ENCODE measurements around the gene MBD3L4.
A peak's percentile ranks its signal among the peaks of the same experiment; 100 is the strongest.
"Not testable (repeated sequence)": the region's sequence is repeated elsewhere in the genome, so short reads cannot be mapped to it uniquely, and the experiment has no call there.

The MBD3L4 gene

DNA sequence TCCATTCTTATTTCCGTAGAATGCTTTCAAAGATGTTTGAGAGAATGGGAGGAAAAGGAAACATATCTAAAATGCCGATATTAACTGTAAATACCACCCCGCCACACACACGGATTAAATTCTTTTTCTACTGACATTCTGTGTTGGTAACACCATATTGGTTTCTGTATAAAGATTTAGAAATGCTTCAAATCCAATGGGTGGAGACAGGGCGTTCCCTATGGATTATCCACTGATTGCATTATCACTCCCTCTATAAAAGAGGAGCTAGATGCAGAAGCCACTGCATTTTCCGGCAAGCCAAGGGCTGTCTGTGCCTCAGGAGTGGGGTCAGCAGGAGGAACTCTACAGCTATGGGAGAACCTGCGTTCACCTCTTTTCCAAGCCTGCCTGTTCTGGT is 9.0 kb upstream of the MBD3L4 start, which contains the start of gene MBD3L2:
MBD3L2 (plus strand) TSS at position 301 of the 400 bp plus-strand sequence; CDS start at position 354, 53 bp downstream.
- DNase-seq (ENCODE audit: low read depth): not testable (repeated sequence)

DNA sequence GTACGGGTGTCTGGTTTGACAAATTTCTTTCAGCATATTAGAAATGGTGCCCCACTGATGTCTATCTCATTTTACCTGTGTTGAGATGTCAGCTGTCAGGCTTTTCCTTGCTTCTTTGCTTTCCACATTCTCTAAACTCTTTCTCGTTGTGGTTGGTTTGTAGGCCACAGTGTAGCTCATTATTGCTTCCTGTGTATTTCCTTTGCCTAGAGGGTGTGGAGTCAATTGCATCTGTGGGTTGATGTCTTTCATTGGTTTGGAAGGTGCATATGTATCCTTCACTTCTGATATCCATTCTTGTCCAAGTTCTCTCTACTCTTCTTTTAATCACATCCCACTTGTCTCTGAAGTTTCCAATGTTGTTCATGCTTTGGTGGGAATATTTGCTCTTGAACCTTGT is 1.6 kb upstream of the MBD3L4 start:
- DNase-seq (ENCODE audit: low read depth): not testable (repeated sequence)

DNA sequence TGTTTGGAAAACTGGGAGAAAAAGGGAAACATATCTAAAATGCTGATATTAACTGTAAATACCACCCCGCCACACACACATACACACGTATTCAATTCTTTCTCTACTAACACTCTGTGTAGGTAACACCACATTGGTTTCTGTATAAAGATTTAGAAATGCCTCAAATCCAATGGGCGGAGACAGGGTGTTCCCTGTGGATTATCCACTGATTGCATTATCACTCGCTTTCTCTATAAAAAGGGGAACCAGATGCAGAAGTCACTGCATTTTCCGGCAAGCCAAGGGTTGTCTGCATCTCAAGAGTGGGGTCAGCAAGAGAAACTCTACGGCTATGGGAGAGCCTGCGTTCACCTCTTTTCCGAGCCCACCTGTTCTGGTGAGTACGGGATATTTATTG is 9.7 kb downstream of the MBD3L4 start, which contains the start of gene MBD3L5:
MBD3L5 (plus strand) TSS at position 301 of the 400 bp plus-strand sequence; CDS start at position 335, 34 bp downstream.
- not testable (repeated sequence) for DNase-seq (ENCODE audit: low read depth)

DNA sequence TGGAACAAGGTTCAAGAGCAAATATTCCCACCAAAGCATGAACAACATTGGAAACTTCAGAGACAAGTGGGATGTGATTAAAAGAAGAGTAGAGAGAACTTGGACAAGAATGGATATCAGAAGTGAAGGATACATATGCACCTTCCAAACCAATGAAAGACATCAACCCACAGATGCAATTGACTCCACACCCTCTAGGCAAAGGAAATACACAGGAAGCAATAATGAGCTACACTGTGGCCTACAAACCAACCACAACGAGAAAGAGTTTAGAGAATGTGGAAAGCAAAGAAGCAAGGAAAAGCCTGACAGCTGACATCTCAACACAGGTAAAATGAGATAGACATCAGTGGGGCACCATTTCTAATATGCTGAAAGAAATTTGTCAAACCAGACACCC is 11.2 kb downstream of the MBD3L4 start:
- DNase-seq (ENCODE audit: low read depth): not testable (repeated sequence)

DNA sequence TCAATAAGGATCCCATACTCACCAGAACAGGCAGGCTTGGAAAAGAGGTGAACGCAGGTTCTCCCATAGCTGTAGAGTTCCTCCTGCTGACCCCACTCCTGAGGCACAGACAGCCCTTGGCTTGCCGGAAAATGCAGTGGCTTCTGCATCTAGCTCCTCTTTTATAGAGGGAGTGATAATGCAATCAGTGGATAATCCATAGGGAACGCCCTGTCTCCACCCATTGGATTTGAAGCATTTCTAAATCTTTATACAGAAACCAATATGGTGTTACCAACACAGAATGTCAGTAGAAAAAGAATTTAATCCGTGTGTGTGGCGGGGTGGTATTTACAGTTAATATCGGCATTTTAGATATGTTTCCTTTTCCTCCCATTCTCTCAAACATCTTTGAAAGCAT is 18.6 kb downstream of the MBD3L4 start, which contains the start of gene MBD3L2B:
MBD3L2B (minus strand) TSS at position 101 of the 400 bp plus-strand sequence; CDS start at position 67, 34 bp downstream.
- DNase-seq (ENCODE audit: low read depth): not testable (repeated sequence)

DNA sequence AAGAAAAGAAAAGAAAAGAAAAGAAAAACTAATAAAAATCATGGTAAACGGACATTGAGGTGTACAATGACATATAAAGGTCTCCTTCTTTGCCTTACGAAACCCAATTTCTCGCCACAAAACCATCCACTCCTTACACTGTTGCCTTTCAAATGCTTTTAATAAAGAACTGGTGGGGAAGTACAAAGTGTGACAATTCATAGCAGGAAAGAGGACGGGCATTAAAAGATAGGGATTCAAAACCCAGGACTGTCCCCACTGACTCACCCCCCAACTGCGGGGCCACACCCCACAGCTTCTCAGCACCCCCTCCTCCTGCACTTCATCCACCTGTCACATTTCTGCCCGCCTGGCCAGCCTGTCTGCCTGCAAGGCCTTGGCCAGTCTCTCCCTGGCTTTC is 21.2 kb downstream of the MBD3L4 start:
- DNase-seq (ENCODE audit: low read depth): no peak

DNA sequence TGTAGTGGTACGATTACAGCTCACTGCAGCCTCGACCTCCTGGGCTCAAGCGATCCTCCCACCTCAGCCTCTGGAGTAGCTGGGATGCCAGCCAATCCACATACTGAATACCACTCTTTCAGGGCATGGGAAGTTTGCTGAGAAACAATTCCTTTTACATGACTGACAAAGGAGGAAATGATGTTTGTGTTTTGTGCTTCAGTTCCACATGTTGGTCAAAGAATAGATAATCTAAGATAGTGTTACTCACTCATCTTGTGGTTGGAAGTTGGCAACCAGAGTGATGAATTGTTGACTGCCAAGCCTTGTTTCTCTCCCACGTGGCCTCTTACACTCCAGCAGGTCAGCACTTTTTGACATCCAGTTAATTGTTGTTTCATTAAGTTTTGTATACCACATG is 26.3 kb downstream of the MBD3L4 start:
- DNase-seq (ENCODE audit: low read depth): no peak

DNA sequence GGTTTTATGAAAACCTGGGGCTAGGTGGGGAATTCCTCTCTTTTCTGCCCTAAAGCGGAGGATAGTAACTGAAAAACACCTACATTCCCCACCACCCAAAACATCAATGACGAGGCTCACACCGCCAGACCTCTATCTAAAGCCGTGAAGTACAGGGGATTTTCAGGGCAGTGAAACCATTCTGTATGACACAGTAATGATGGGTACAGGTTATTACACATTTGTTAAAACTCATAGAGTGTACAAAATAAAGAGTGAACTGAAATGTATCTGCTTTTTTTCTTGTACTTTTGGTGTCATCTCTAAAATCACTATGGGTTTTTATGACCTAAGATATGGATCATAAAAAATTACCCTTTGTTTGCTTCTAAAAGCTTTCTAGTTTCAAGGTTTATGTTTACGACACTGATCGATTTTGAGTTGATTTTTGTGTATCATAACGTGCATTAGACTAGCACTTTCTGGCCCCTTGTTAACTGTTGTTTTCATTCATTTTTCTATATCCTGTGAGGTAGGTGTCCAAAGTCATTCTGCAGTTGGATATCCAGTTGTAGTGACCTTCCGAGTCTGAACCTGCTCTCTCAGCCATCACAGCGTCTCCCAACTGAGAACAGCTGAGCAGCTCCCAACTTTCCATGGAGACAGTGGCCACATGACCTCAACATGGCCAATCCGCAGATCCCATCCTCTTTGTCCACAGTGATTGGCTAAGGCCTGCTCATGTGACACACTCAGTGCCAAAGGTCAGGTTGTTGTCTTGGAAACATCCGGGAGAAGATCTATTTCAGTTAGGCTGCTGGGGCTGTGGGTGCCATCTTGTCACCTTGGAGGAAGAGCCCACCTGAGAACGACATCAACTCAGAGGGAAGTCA is 29.0 kb downstream of the MBD3L4 start:
- peak; percentile 23 for DNase-seq (ENCODE audit: low read depth)

DNA sequence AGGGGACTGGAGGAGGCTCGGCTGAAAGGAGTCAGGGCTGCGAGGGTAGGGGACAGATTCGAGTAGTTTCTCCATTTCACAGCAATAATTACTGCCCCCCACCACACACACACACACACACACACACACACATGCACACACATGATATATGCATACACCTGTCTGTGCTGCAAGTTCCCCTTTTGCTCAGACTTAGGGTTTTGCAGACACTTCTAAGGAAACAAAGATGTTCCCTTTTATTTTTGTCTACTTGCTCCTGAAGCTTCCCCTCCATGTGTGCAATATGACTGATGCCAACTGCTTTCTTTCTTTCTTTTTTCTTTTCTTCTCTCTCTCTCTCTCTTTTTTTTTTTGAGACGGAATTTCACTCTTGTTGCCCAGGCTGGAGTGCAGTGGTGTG is 32.1 kb downstream of the MBD3L4 start:
- no peak for DNase-seq (ENCODE audit: low read depth)

DNA sequence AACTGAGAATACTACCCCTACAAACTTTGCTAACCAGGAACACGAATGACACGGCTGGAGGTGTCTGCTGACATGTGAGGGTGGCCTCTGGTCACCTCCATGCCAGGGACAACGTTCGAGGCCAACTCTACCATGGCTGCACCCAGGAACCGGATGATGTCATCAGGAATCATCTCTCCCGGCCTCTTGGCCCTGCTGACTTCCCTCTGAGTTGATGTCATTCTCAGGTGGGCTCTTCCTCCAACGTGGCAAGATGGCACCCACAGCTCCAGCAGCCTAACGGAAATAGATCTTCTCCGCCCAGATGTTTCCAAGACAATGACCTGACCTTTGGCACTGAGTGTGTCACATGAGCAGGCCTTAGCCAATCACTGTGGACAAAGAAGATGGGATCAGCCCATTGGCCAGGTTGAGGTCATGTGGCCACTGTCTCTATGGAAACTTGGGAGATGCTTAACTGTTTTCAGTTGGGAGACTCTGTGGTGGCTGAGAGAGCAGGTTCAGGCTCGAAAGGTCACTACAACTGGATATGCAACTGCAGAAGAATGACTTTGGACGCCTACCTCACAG is 33.8 kb downstream of the MBD3L4 start:
- no peak for DNase-seq (ENCODE audit: low read depth)

DNA sequence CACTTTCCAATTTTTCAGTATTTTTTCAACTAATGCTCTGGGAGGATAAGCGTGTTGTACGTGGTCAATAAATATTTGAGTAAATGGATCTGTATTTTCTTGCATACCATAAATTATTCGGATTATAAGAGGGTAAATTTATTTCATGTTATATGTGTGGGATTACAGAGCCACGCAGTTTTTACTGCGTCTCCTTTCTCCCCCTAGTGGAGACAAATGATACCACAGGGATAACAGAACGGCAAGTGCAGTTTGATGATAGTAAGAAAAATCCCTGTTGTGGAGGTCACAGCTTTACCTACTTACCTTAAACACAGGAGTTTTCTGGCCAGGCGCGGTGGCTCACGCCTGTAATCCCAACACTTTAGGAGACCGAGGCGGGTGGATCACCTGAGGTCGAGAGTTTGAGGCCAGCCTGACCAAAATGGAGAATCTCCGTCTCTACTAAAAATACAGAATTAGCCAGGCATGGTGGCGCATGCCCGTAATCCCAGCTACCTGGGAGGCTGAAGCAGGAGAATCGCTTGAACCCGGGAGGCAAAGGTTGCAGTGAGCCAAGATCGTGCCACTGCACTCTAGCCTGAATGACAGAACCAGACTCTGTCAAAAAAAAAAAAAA is 35.6 kb downstream of the MBD3L4 start:
- DNase-seq (ENCODE audit: low read depth): no peak

DNA sequence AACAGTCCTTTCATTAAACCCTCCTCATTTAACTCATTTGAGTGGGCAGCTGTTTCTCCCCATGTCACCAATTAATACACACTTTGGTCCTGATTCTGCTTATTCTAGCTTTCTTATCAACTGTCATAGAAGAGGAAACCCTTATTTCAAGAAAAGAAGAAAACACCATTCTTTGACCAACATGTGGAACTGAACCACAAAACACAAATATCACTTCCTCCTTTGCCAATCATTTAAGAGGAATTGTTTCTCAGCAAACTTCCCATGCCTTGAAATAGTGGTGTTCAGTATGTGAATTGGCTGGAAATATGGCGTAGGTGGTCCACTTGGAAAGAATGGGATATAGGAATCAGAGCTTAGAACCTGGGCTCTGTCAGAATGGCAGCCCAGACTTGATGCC is 39.2 kb downstream of the MBD3L4 start:
- DNase-seq (ENCODE audit: low read depth): no peak

DNA sequence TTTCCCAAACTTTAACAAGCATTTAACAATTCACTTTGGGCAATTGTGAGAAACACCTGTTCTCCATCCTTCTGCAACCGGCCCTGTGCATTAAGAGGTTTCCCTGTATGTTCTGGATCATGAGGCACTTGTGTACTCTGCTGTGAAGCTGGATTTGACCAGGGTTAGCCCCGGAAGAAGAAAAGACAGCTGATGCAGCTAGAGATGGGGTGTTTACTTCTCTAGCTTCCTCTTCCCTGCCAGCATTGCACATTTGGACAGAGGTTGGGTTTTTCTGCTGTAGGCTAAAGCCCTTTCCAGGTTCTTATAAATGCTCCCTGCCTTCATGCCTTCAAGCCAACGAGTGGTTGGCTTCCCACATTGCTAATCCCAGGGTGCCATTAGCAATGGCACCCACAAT is 39.6 kb downstream of the MBD3L4 start:
- DNase-seq (ENCODE audit: low read depth): no peak

DNA sequence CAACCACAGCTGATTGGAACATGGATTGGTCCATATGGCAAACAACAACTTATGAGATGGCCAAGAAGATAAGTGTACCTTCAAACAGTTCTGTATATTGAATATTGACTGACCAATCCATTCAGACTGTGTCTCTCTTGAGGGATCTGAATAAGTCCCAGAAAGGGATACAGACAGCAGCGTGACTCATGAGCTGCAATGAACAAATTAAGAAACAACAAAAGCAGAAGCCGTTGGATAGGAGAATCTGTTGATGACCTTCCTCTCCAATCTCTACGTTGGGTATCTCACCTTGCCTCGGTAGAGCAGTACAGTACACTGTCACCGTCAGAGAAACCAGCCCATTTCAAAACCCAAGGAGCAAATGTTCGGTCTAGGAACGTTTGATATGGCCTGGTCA is 40.0 kb downstream of the MBD3L4 start:
- DNase-seq (ENCODE audit: low read depth): no peak

DNA sequence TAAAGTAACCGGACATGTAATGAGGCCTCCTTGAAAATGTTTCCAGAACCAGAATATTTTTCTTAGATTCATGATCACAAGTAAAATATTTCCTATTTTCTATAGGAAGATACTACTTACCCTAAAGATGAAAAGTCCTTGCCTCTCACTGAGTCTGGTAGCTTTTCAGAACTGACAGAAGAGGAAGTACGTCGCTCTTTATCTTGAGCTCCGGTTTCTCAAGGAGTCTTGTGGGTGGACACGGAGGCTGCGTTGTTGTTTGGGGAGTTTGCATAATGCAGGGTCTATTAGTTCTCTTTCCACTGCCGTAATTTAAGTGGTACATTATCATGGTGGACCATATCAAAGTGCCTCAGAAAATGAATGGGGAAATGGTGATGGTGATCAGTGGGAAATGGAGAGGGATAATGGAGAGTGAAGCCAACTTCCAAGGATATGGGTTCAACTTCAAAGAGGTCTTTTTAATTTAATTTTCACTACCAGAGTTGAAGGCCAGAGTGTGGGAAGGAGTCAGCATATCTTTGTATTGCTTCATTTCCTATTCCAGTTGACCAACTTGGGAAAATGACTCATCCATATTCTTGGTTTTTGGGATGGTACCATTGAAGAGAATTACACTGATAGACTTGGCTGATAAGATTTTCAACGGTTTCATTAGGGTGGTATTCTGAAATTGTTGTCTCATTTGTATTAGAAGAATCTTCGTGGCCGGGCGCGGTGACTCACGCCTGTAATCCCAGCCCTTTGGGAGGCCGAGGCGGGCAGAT is 42.1 kb downstream of the MBD3L4 start:
- DNase-seq (ENCODE audit: low read depth): no peak

DNA sequence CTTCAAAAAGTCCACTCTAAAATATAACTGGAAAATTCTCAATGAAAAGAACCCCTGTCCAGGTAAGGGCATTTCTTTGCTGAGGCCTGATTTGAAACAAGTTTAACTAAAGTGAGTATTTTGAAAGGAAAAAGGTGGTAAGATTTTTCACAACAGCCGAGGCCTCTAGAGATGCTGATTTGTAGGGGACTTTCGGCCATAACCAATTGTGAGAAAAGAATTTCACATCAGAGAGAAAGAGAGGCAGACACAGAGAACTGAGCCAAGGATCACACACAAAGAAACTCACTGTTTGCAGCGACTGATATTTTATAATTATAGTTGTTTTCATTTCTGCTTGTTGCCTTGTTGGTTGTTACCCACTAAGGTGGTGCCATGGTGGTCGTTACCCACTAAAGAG is 43.2 kb downstream of the MBD3L4 start:
- DNase-seq (ENCODE audit: low read depth): no peak

DNA sequence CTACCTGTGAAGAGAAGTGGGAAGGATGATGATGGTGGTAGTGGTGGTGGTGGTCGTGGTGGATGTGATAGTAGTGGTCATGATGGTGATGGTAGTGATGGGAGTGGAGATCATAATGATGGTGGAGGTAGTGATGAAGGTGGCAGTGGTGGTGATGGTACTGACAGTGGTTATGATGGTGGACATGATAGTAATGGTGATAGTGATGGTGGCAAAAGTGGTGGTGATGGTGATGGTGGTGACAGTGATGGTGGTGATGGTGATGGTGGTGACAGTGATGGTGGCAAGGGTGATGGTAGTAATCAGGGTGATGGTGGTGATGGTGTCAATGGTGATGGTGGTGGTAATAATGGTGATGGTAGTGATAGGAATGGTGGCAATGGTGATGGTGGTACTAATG is 44.9 kb downstream of the MBD3L4 start:
- DNase-seq (ENCODE audit: low read depth): no peak

DNA sequence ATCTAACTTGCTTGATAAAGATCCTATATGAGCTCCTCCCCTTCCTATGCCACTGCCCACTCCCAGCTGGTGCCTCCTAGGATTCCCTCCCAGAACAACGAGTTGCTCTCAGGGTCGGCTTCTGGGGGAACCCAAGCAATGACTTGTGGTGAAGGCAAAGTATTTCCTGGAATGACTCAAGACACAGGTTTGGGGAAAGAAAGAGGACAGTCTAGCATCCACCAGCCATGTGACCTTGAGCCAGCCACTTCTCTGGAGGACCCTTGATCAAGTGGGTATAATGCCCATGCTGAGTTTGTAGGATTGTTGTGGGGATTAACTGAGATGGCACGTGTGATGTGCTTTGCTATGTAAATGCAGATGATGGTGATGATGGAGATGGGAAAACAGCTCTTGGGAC is 51.7 kb downstream of the MBD3L4 start:
- no peak for DNase-seq (ENCODE audit: low read depth)

DNA sequence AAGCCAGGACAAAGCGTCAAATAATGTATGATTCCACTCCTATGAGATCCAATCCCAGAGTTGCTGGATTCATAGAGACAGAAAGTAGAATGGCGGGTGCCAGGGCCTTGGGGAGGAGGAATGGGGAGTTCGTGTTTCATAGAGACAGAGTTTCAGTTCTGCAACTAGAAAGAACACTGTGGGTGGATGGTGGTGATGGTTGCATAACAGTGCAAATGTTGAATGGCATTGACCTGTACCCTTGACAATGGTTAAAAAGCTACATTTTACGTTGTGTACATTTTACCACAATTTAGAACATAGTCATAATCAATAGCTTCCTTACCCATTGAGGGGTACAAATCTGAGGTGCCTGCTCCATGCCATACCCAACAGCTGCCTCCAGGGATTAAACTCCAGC is 52.1 kb downstream of the MBD3L4 start:
- DNase-seq (ENCODE audit: low read depth): no peak

Measured in activated T-cell treated with anti-CD3 and anti-CD28 coated beads for 24 hours (primary cell).